ENCODE data around the gene KCTD10.
"Not testable (repeated sequence)": the region's sequence is repeated elsewhere in the genome, so short reads cannot be mapped to it uniquely, and the experiment has no call there.

KCTD10 gene

GRCh38 chr12:109421355-109422087, 55.6 kb downstream of the KCTD10 start:
- DNase-seq (ENCODE audit: low read depth), result no peak

- DNase-seq (ENCODE audit: low read depth), result no peak
Observed at GRCh38 chr12:109418848-109419480, 58.1 kb downstream of the KCTD10 start.

GRCh38 chr12:109406147-109406546, 71.0 kb downstream of the KCTD10 start:
- not testable (repeated sequence) for DNase-seq (ENCODE audit: low read depth)

- not testable (repeated sequence) for DNase-seq (ENCODE audit: low read depth)
Observed at GRCh38 chr12:109404841-109405240, 72.3 kb downstream of the KCTD10 start.
